IMR-90 (cell line): ENCODE results near the gene TASP1. TPM values are rescaled to one million over a fixed set of nuclear protein-coding genes. Genes with fewer than 3 reads are reported as not detected.

Experiments
- ATAC-seq: fragments of 200-7000 bp; cut with Tn5 transposase; 2 replicates; pipeline ENCODE4 v1.9.1; 2020; ENCODE audit warnings: low read depth, mild to moderate bottlenecking, moderate library complexity
- BruUV-seq: library from RNA; stranded (reverse); fragments of 400-500 nt; replicated peaks from 2 replicates; lab custom pipeline; 2021; lab: Mats Ljungman, UMichigan
- CTCF ChIA-PET: fragments of 300-600 bp; formaldehyde crosslinking; extraction: SDS; loops from one replicate; lab custom pipeline; 2021; ENCODE audit warnings: antibody characterized with exemption; lab: Yijun Ruan, JAX
- POLR2A ChIA-PET: fragments of 300-600 bp; sonication (Branson Sonifier 250); formaldehyde crosslinking; loops from one replicate; lab custom pipeline; 2022; ENCODE audit warnings: antibody characterized with exemption; ENCODE audit not compliant: unreplicated experiment; lab: Charles Lee
- DNase-seq: peaks from one replicate; pipeline ENCODE4 v3.0.0; 2013
- H2AFZ ChIP-seq: replicated peaks from 2 replicates; pipeline ENCODE3; 2013; ENCODE audit warnings: low read length, mild to moderate bottlenecking; ENCODE audit not compliant: poor library complexity
- H2AK5ac ChIP-seq: 2 replicates; pipeline ENCODE4 v1.6.1; 2013; ENCODE audit warnings: low read depth, low read length, inconsistent platforms
- H2AK9ac ChIP-seq: replicated peaks from 2 replicates; pipeline ENCODE3; 2013; ENCODE audit warnings: mild to moderate bottlenecking, low read depth, low read length, moderate library complexity; ENCODE audit not compliant: poor library complexity
- H2BK120ac ChIP-seq: 2 replicates; pipeline ENCODE4 v1.6.1; 2013; ENCODE audit warnings: low read depth, low read length, inconsistent platforms
- H2BK15ac ChIP-seq: 3 replicates; pipeline ENCODE4 v1.6.1; 2013; ENCODE audit warnings: low read depth, low read length, inconsistent platforms
- H2BK20ac ChIP-seq: 2 replicates; pipeline ENCODE4 v1.6.1; 2013; ENCODE audit warnings: low read depth, mild to moderate bottlenecking, inconsistent platforms, low read length, moderate library complexity
- H2BK5ac ChIP-seq: 2 replicates; pipeline ENCODE4 v1.6.1; 2013; ENCODE audit warnings: mild to moderate bottlenecking, low read depth, low read length, inconsistent platforms; ENCODE audit not compliant: poor library complexity, severe bottlenecking
- H3K14ac ChIP-seq: replicated peaks from 2 replicates; pipeline ENCODE4 v1.6.1; 2013; ENCODE audit warnings: low read depth, low read length, inconsistent platforms
- H3K18ac ChIP-seq: 2 replicates; pipeline ENCODE4 v1.6.1; 2013; ENCODE audit warnings: low read depth, low read length, control low read depth
- H3K23ac ChIP-seq: 2 replicates; pipeline ENCODE4 v1.6.1; 2013; ENCODE audit warnings: low read depth, low read length, inconsistent platforms
- H3K27ac ChIP-seq: 2 replicates; pipeline ENCODE4 v1.5.1; 2013; ENCODE audit warnings: mild to moderate bottlenecking, control low read depth, low read length; ENCODE audit not compliant: insufficient read depth
- H3K27me3 ChIP-seq: 2 replicates; pipeline ENCODE4 v1.6.1; 2013; ENCODE audit warnings: low read length; ENCODE audit not compliant: control insufficient read depth, insufficient read depth
- H3K36me3 ChIP-seq: 2 replicates; pipeline ENCODE4 v1.6.1; 2013; ENCODE audit warnings: low read length, mixed read lengths; ENCODE audit not compliant: control insufficient read depth, insufficient read depth
- H3K4ac ChIP-seq: 2 replicates; pipeline ENCODE4 v1.6.1; 2013; ENCODE audit warnings: low read depth, low read length, inconsistent platforms
- H3K4me1 ChIP-seq: 2 replicates; pipeline ENCODE4 v1.6.1; 2013; ENCODE audit warnings: low read length, mixed read lengths; ENCODE audit not compliant: control insufficient read depth, insufficient read depth
- H3K4me2 ChIP-seq: 2 replicates; pipeline ENCODE4 v1.6.1; 2013; ENCODE audit warnings: low read depth, mild to moderate bottlenecking, control low read depth, low read length, moderate library complexity
- H3K4me3 ChIP-seq: 2 replicates; pipeline ENCODE4 v1.5.1; 2013; ENCODE audit warnings: low read depth, mild to moderate bottlenecking, control low read depth, low read length, moderate library complexity; ENCODE audit not compliant: insufficient read depth
- H3K56ac ChIP-seq: 2 replicates; pipeline ENCODE4 v1.6.1; 2013; ENCODE audit warnings: low read length, inconsistent platforms; ENCODE audit not compliant: insufficient read depth; ENCODE audit errors: extremely low read depth
- H3K79me1 ChIP-seq, 2 experiments: 2 replicates each; pipeline ENCODE4 v1.6.1; 2013; ENCODE audit warnings: low read length in 2 of 2, inconsistent platforms in 1 of 2, low read depth in 1 of 2
- H3K9ac ChIP-seq: 2 replicates; pipeline ENCODE4 v1.6.1; 2013; ENCODE audit warnings: low read depth, low read length, control low read depth
- H3K9me1 ChIP-seq: 2 replicates; pipeline ENCODE4 v1.6.1; 2013; ENCODE audit warnings: low read length, inconsistent platforms; ENCODE audit not compliant: insufficient read depth
- H3K9me3 ChIP-seq: 2 replicates; pipeline ENCODE4 v1.6.1; 2013; ENCODE audit warnings: low read length; ENCODE audit not compliant: control insufficient read depth, insufficient read depth
- H4K20me1 ChIP-seq: 2 replicates; pipeline ENCODE4 v1.6.1; 2013; ENCODE audit warnings: low read length, inconsistent platforms; ENCODE audit not compliant: insufficient read depth
- H4K5ac ChIP-seq: 2 replicates; pipeline ENCODE4 v1.6.1; 2013; ENCODE audit warnings: mild to moderate bottlenecking, low read depth, low read length, control low read depth
- H4K8ac ChIP-seq, 2 experiments: 2 replicates each; pipeline ENCODE4 v1.6.1; 2013; ENCODE audit warnings: low read depth in 2 of 2, low read length in 2 of 2, control low read depth in 1 of 2, inconsistent platforms in 1 of 2
- H4K91ac ChIP-seq: 2 replicates; pipeline ENCODE4 v1.6.1; 2013; ENCODE audit warnings: low read depth, low read length, inconsistent platforms; ENCODE audit not compliant: insufficient read depth
- BHLHE40 ChIP-seq: fragments of 150-350 bp; IDR thresholded peaks from 2 replicates; pipeline ENCODE4 v1.6.1; 2016; ENCODE audit warnings: mild to moderate bottlenecking, low read depth, low read length
- CHD1 ChIP-seq: IDR thresholded peaks from 2 replicates; pipeline ENCODE4 v1.6.1; 2012; ENCODE audit warnings: low read depth, low read length, improper control_type of control experiment
- ELK1 ChIP-seq: fragments of 150-350 bp; IDR thresholded peaks from 2 replicates; pipeline ENCODE4 v1.6.1; 2016; ENCODE audit warnings: low read depth, mild to moderate bottlenecking, low read length, moderate library complexity, borderline replicate concordance
- MAFK ChIP-seq: IDR thresholded peaks from 2 replicates; pipeline ENCODE4 v1.6.1; 2012; ENCODE audit warnings: low read depth, low read length, improper control_type of control experiment
- MAZ ChIP-seq: IDR thresholded peaks from 2 replicates; pipeline ENCODE4 v1.6.1; 2012; ENCODE audit warnings: low read depth, mild to moderate bottlenecking, low read length, improper control_type of control experiment, moderate library complexity, borderline replicate concordance
- NFE2L2 ChIP-seq: fragments of 150-350 bp; IDR thresholded peaks from 2 replicates; pipeline ENCODE4 v1.6.1; 2016; ENCODE audit warnings: low read depth, mild to moderate bottlenecking, low read length
- POLR2A ChIP-seq: IDR thresholded peaks from 2 replicates; pipeline ENCODE4 v1.6.1; 2012; ENCODE audit warnings: mild to moderate bottlenecking, low read depth, low read length
- RAD21 ChIP-seq: IDR thresholded peaks from 2 replicates; pipeline ENCODE4 v1.6.1; 2012; ENCODE audit warnings: low read length, improper control_type of control experiment
- WGBS, 2 experiments: methylation state at CpG; one replicate each; pipeline versions ENCODE4 v1.1.5 to v1.1.7; 2013; ENCODE audit warnings: missing lambda C conversion rate in 2 of 2; ENCODE audit not compliant: insufficient read length in 1 of 2; ENCODE audit errors: extremely low coverage in 2 of 2; 5-methylcytosine and 5-hydroxymethylcytosine counted together
- dilution Hi-C: fragments of 300-500 bp; cut with HindIII; formaldehyde crosslinking; loops from one replicate; pipeline ENCODE4 v1.14.3; 2018; ENCODE audit warnings: low sequenced_read_pairs; ENCODE audit not compliant: unreplicated experiment
- in situ Hi-C: fragments of 300-500 bp; cut with MboI; formaldehyde crosslinking; loops from 3 replicates; pipeline ENCODE4 v1.14.3; 2019; ENCODE audit warnings: low sequenced_read_pairs, inconsistent platforms, mixed read lengths
- intact Hi-C: fragments of 100-400 bp; cut with micrococcal nuclease; formaldehyde crosslinking; loops from 2 replicates; pipeline ENCODE4 v1.10.0; 2022
- polyA plus RNA-seq, 3 experiments: library from polyadenylated mRNA; depleted of rRNA; stranded (reverse); fragments of >200 nt; gene quantifications; 2 replicates each; pipeline ENCODE4 v1.2.3, GENCODE V29; 2012; ENCODE audit warnings: low replicate concordance in 1 of 3
- total RNA-seq: library from RNA; depleted of rRNA; stranded (reverse); fragments of >200 nt; gene quantifications from 2 replicates; pipeline ENCODE4 v1.2.3, GENCODE V29; 2012
- TF ChIP-seq, protein P1 (sequence below): fragments of 150-350 bp; IDR thresholded peaks from 2 replicates; pipeline ENCODE4 v1.6.1; 2017; ENCODE audit warnings: mild to moderate bottlenecking, antibody characterized with exemption, low read length, low read depth
- TF ChIP-seq, protein P2 (sequence below): conservative IDR thresholded peaks from 2 replicates; pipeline ENCODE4 v1.5.1; 2012; ENCODE audit warnings: mild to moderate bottlenecking, low read depth, low read length, improper control_type of control experiment

The TASP1 gene
- total and polyA plus RNA-seq, 2 of the 4 experiments (the other 2 are of a cell fraction), result 3.9 to 7.9 TPM

DNA sequence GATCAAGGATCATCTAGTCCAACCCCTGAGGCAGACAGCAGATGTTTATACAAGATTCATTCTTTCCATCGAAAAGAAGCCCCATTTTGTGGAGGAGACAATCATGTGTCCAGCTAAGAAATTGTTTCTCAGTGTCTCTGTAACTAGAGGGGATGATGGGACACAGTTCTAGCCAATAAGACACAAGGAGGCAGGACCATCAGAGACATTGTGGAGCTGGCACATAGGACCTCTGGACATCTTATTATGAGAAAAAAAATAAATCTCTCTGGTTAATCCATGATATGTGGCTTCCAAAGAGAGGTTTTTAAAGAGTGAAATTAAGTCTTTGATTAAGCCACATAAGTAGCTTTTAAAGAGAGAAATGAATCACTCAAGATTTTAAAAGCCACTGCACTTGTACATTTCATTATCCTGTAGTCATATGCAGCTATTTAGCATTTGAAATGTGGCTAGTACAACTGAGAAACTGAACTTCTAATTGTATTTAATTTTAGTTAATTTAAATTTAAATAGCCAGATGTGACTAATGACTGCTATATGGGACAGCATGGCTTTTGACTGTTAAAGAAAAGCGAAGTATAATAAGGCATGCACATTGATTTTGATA, 176.8 kb downstream of the TASP1 start:
- WGBS, 2 experiments, result no CpG with 5 or more reads among the region's 2 CpGs
- BruUV-seq, result no TSS peak
- Histone ChIP-seq H3K56ac (no peak overlapping the region), H3K9me3 (no peaks in the 10 kb centered on the region), H3K27me3 (no peaks in the 10 kb centered on the region), H4K91ac (no peak overlapping the region), H3K9ac (no peak overlapping the region), H3K4me3 (no peak overlapping the region), H2BK5ac (no peak overlapping the region), H3K4me2 (no peak overlapping the region), H2BK20ac (no peak overlapping the region), H3K14ac (0 out of 2 replicates have a peak overlapping the region, but pooled peaks have one; percentile 53), H3K36me3 (no peaks in the 10 kb centered on the region), H2BK120ac (no peak overlapping the region), H3K9me1 (no peaks in the 10 kb centered on the region), H3K79me1 (no peaks in the 10 kb centered on the region), H3K27ac (no peak overlapping the region), H2AK9ac (no peak overlapping the region), H4K20me1 (no peaks in the 10 kb centered on the region), H2BK15ac (no peak overlapping the region), H2AK5ac (no peak overlapping the region), H3K23ac (no peak overlapping the region), H2AFZ (no peak overlapping the region), H4K5ac (no peak overlapping the region), H3K4ac (no peak overlapping the region), H3K4me1 (no peaks in the 10 kb centered on the region; the same call in 1 of the 2 replicates), H3K18ac (peak overlapping the region; percentile 30; the same call in 1 of the 2 replicates), H4K8ac (no peak overlapping the region)
- ATAC-seq (no peak), DNase-seq (no peak)
- POLR2A ChIA-PET, result no interaction called here
- dilution Hi-C loops (no loop called here), in situ Hi-C loops (loop anchor here (25.0 kb wide), 2 partner anchors 100 to 300 kb away; no protein-coding TSS in a partner anchor), intact Hi-C loops (no loop called here)
- TF ChIP-seq, protein P1, sequence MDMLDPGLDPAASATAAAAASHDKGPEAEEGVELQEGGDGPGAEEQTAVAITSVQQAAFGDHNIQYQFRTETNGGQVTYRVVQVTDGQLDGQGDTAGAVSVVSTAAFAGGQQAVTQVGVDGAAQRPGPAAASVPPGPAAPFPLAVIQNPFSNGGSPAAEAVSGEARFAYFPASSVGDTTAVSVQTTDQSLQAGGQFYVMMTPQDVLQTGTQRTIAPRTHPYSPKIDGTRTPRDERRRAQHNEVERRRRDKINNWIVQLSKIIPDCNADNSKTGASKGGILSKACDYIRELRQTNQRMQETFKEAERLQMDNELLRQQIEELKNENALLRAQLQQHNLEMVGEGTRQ, result no peak
- TF ChIP-seq POLR2A (no peak), RAD21 (no peak), ELK1 (no peak), MAZ (no peak), NFE2L2 (no peak), MAFK (no peak), CHD1 (no peak), BHLHE40 (no peak)
- TF ChIP-seq, protein P2, sequence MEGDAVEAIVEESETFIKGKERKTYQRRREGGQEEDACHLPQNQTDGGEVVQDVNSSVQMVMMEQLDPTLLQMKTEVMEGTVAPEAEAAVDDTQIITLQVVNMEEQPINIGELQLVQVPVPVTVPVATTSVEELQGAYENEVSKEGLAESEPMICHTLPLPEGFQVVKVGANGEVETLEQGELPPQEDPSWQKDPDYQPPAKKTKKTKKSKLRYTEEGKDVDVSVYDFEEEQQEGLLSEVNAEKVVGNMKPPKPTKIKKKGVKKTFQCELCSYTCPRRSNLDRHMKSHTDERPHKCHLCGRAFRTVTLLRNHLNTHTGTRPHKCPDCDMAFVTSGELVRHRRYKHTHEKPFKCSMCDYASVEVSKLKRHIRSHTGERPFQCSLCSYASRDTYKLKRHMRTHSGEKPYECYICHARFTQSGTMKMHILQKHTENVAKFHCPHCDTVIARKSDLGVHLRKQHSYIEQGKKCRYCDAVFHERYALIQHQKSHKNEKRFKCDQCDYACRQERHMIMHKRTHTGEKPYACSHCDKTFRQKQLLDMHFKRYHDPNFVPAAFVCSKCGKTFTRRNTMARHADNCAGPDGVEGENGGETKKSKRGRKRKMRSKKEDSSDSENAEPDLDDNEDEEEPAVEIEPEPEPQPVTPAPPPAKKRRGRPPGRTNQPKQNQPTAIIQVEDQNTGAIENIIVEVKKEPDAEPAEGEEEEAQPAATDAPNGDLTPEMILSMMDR, result no peak
- CTCF ChIA-PET, result interaction anchor here (0.6 to 1.1 kb wide), 2 partner anchors 85 to 327 kb away, joined by 3 to 6 read pairs; no protein-coding TSS in a partner anchor
